ENCODE data around the gene GPRC5C. TPM values are rescaled to one million over a fixed set of nuclear protein-coding genes. Genes with fewer than 3 reads are reported as not detected.

Gene GPRC5C
- total RNA-seq, 1 donor from 2014 or later, result 70.4 TPM

- no peak for DNase-seq (ENCODE audit: low read depth)
- Mint-ChIP-seq H3K4me3 (ENCODE audit: unreplicated experiment) (no peak overlapping the region), H3K27me3 (ENCODE audit: low read depth, unreplicated experiment) (no peaks in the 10 kb centered on the region), H3K36me3 (ENCODE audit: low read depth, unreplicated experiment) (peaks cover 35% of the 10 kb centered on the region), H3K27ac (ENCODE audit: unreplicated experiment) (peak overlapping the region; percentile 72), H3K4me1 (ENCODE audit: low read depth, unreplicated experiment) (peaks cover 19% of the 10 kb centered on the region), H3K9me3 (ENCODE audit: unreplicated experiment) (peaks cover 7% of the 10 kb centered on the region)
- Histone ChIP-seq H3K79me2 (ENCODE audit: insufficient read depth, low read length) (no peaks in the 10 kb centered on the region), H3K4me2 (ENCODE audit: low read length) (no peak overlapping the region), H3K9me3 (ENCODE audit: insufficient read depth, low read depth, low read length) (no peaks in the 10 kb centered on the region), H3K9ac (ENCODE audit: low read length) (no peak overlapping the region), H3K27ac (ENCODE audit: low read depth, low read length) (no peak overlapping the region), H3K4me3 (ENCODE audit: insufficient read depth, low read depth, low read length) (no peak overlapping the region), H4K20me1 (ENCODE audit: insufficient read depth, low read length) (no peaks in the 10 kb centered on the region), H3K36me3 (ENCODE audit: insufficient read depth, low read length) (no peaks in the 10 kb centered on the region), H3K27me3 (ENCODE audit: insufficient read depth, low read length) (no peaks in the 10 kb centered on the region), H3K4me1 (ENCODE audit: insufficient read depth, low read length) (peaks cover 4% of the 10 kb centered on the region), H2AFZ (ENCODE audit: low read depth, low read length) (no peak overlapping the region)
- no peak for TF ChIP-seq CTCF (IDR thresholded peaks at IDR 0.05; ENCODE audit: insufficient read depth, low read depth, low read length)
- no peak for TF ChIP-seq EZH2 (IDR thresholded peaks at IDR 0.05; ENCODE audit: insufficient read depth, low read length)
- no peak for FAIRE-seq
Measured at GRCh38 chr17:74439691-74440567, 8.0 kb downstream of the GPRC5C start.

DNA sequence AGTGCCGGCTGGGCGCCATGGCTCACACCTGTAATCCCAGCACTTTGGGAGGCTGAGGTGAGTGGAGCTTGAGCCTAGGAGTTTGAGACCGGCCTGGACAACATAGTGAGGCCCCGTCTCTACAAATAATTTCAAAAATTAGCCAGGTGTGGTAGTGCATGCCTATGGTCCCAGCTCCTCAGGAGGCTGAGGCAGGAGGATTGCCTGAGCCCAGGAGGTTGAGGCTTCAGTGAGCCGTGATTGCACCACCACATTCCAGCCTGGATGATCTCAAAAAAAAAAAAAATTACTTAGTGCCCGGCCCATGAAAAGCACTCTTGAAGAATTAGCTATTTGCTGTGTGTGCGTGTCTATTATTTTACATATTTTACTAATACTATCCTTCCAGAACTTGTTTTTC lies 9.6 kb downstream of the GPRC5C start:
- Histone ChIP-seq H3K4me3 (ENCODE audit: insufficient read depth, low read depth, low read length) (no peak overlapping the region), H4K20me1 (ENCODE audit: insufficient read depth, low read length) (no peaks in the 10 kb centered on the region), H3K27ac (ENCODE audit: low read depth, low read length) (no peak overlapping the region), H3K79me2 (ENCODE audit: insufficient read depth, low read length) (no peaks in the 10 kb centered on the region), H3K4me1 (ENCODE audit: insufficient read depth, low read length) (peaks cover 4% of the 10 kb centered on the region), H3K9me3 (ENCODE audit: insufficient read depth, low read depth, low read length) (no peaks in the 10 kb centered on the region), H3K9ac (ENCODE audit: low read length) (no peak overlapping the region), H3K4me2 (ENCODE audit: low read length) (no peak overlapping the region), H2AFZ (ENCODE audit: low read depth, low read length) (no peak overlapping the region), H3K36me3 (ENCODE audit: insufficient read depth, low read length) (no peaks in the 10 kb centered on the region), H3K27me3 (ENCODE audit: insufficient read depth, low read length) (no peaks in the 10 kb centered on the region)
- Mint-ChIP-seq H3K4me1 (ENCODE audit: low read depth, unreplicated experiment) (peaks cover 6% of the 10 kb centered on the region), H3K4me3 (ENCODE audit: unreplicated experiment) (no peak overlapping the region), H3K27ac (ENCODE audit: unreplicated experiment) (no peak overlapping the region), H3K9me3 (ENCODE audit: unreplicated experiment) (peaks cover 7% of the 10 kb centered on the region), H3K27me3 (ENCODE audit: low read depth, unreplicated experiment) (no peaks in the 10 kb centered on the region), H3K36me3 (ENCODE audit: low read depth, unreplicated experiment) (peaks cover 35% of the 10 kb centered on the region)
- DNase-seq (ENCODE audit: low read depth), result no peak
- TF ChIP-seq CTCF (IDR thresholded peaks at IDR 0.05; ENCODE audit: insufficient read depth, low read depth, low read length) (no peak), EZH2 (IDR thresholded peaks at IDR 0.05; ENCODE audit: insufficient read depth, low read length) (no peak)
- FAIRE-seq, result no peak

DNA sequence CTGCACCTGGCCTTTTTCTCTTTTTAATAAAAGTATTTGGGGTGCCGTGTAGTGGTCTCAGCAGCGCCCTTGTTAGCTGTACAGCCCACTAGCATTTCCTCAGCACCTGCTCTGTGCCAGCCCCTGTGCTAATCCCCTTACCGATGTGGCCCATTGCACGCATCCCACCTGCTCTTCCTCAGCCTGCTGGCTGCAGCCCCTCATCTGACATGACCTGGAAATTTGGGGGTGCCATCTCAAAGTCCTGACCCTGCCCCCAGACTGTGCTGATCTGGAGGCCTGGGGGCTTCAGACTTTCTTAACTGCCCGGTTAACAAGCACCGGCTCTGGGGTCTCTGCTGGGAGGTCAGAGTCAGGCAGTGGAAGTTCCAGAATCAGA lies 10.4 kb downstream of the GPRC5C start:
- peaks cover 37% of the 10 kb centered on the region for H3K36me3 Mint-ChIP-seq (ENCODE audit: low read depth, unreplicated experiment)
- Histone ChIP-seq H3K4me2 (ENCODE audit: low read length) (no peak overlapping the region), H3K79me2 (ENCODE audit: insufficient read depth, low read length) (no peaks in the 10 kb centered on the region), H3K4me3 (ENCODE audit: insufficient read depth, low read depth, low read length) (no peak overlapping the region), H3K4me1 (ENCODE audit: insufficient read depth, low read length) (peaks cover 4% of the 10 kb centered on the region), H3K9me3 (ENCODE audit: insufficient read depth, low read depth, low read length) (no peaks in the 10 kb centered on the region), H3K36me3 (ENCODE audit: insufficient read depth, low read length) (no peaks in the 10 kb centered on the region), H4K20me1 (ENCODE audit: insufficient read depth, low read length) (no peaks in the 10 kb centered on the region), H3K27ac (ENCODE audit: low read depth, low read length) (no peak overlapping the region), H2AFZ (ENCODE audit: low read depth, low read length) (no peak overlapping the region), H3K9ac (ENCODE audit: low read length) (no peak overlapping the region), H3K27me3 (ENCODE audit: insufficient read depth, low read length) (no peaks in the 10 kb centered on the region)
- no peak for FAIRE-seq
- peaks cover 6% of the 10 kb centered on the region for H3K4me1 Mint-ChIP-seq (ENCODE audit: low read depth, unreplicated experiment)
- peak overlapping the region; percentile 53 for H3K27ac Mint-ChIP-seq (ENCODE audit: unreplicated experiment)
- H3K27me3 Mint-ChIP-seq (ENCODE audit: low read depth, unreplicated experiment), result no peaks in the 10 kb centered on the region
- peaks cover 7% of the 10 kb centered on the region for H3K9me3 Mint-ChIP-seq (ENCODE audit: unreplicated experiment)
- H3K4me3 Mint-ChIP-seq (ENCODE audit: unreplicated experiment), result no peak overlapping the region
- TF ChIP-seq CTCF (IDR thresholded peaks at IDR 0.05; ENCODE audit: insufficient read depth, low read depth, low read length) (no peak), EZH2 (IDR thresholded peaks at IDR 0.05; ENCODE audit: insufficient read depth, low read length) (no peak)
- DNase-seq (ENCODE audit: low read depth), result no peak
